OCI-LY7 (cell line): ENCODE data around the gene ADAMTS20. TPM values are rescaled to one million over a fixed set of nuclear protein-coding genes. Genes with fewer than 3 reads are reported as not detected.

Experiments used
- BruUV-seq: library from RNA; stranded (reverse); fragments of 400-500 nt; replicated peaks from 2 replicates; lab custom pipeline; 2021; lab: Mats Ljungman, UMichigan
- CTCF ChIA-PET: fragments of 300-600 bp; sonication (Branson Sonifier 250); formaldehyde crosslinking; loops from one replicate; lab custom pipeline; 2022; ENCODE audit warnings: antibody characterized with exemption; ENCODE audit not compliant: unreplicated experiment; lab: Charles Lee
- POLR2A ChIA-PET: fragments of 300-600 bp; sonication (Branson Sonifier 250); formaldehyde crosslinking; loops from one replicate; lab custom pipeline; 2022; ENCODE audit warnings: antibody characterized with exemption; lab: Charles Lee
- DNase-seq: peaks from one replicate; pipeline ENCODE4 v3.0.0-alpha.2; 2015; ENCODE audit warnings: low spot score
- H2AFZ ChIP-seq: fragments of 200-600 bp; sonication (generic), shearing (Covaris generic); 2 replicates; pipeline ENCODE4 v1.6.1; 2014; ENCODE audit warnings: mild to moderate bottlenecking, antibody characterized with exemption, low read length, moderate library complexity
- H3K27ac ChIP-seq: fragments of 200-600 bp; sonication (generic); 2 replicates; pipeline ENCODE4 v1.5.1; 2014; ENCODE audit warnings: mixed run types, low read depth, mild to moderate bottlenecking, moderate library complexity, low read length, inconsistent platforms; ENCODE audit not compliant: poor library complexity, severe bottlenecking
- H3K36me3 ChIP-seq: fragments of 200-600 bp; sonication (generic); 2 replicates; pipeline ENCODE4 v1.6.1; 2014; ENCODE audit warnings: mild to moderate bottlenecking, antibody characterized with exemption, low read length, moderate library complexity, mixed read lengths; ENCODE audit not compliant: insufficient read depth
- H3K4me1 ChIP-seq: fragments of 200-600 bp; sonication (generic); 2 replicates; pipeline ENCODE4 v1.5.1; 2014; ENCODE audit warnings: mild to moderate bottlenecking, low read length; ENCODE audit not compliant: insufficient read depth, poor library complexity, severe bottlenecking
- H3K4me2 ChIP-seq: fragments of 200-600 bp; sonication (generic); 2 replicates; pipeline ENCODE4 v1.6.1; 2014; ENCODE audit warnings: mild to moderate bottlenecking, low read length
- H3K4me3 ChIP-seq: fragments of 200-600 bp; sonication (generic); 2 replicates; pipeline ENCODE4 v1.5.1; 2014; ENCODE audit warnings: mild to moderate bottlenecking, low read depth, low read length; ENCODE audit not compliant: poor library complexity, severe bottlenecking
- H3K79me2 ChIP-seq: fragments of 200-600 bp; sonication (generic); 2 replicates; pipeline ENCODE4 v1.6.1; 2016; ENCODE audit warnings: low read depth, mild to moderate bottlenecking, low read length, moderate library complexity, mixed read lengths; ENCODE audit not compliant: insufficient read depth
- H3K9me2 ChIP-seq: fragments of 200-600 bp; sonication (generic); 2 replicates; pipeline ENCODE4 v1.6.1; 2016; ENCODE audit warnings: mild to moderate bottlenecking, low read length, mixed read lengths; ENCODE audit not compliant: insufficient read depth
- H3K9me3 ChIP-seq: fragments of 200-600 bp; sonication (generic); 2 replicates; pipeline ENCODE4 v1.6.1; 2014; ENCODE audit warnings: mild to moderate bottlenecking, mixed run types, low read length, mixed read lengths
- H4K20me1 ChIP-seq: fragments of 200-600 bp; sonication (generic); 2 replicates; pipeline ENCODE4 v1.6.1; 2014; ENCODE audit warnings: mild to moderate bottlenecking, antibody characterized with exemption, low read length, moderate library complexity, mixed read lengths; ENCODE audit not compliant: insufficient read depth
- EZH2phosphoT487 ChIP-seq: fragments of 200-600 bp; sonication (generic); IDR thresholded peaks from 2 replicates; pipeline ENCODE4 v1.6.1; 2018; ENCODE audit warnings: low read depth, borderline replicate concordance, mild to moderate bottlenecking, mixed run types, antibody characterized with exemption, low read length, moderate library complexity, mixed read lengths
- intact Hi-C: fragments of 100-400 bp; cut with micrococcal nuclease; formaldehyde crosslinking; loops from one replicate; pipeline ENCODE4 v1.10.0; 2022; ENCODE audit not compliant: unreplicated experiment
- total RNA-seq, 2 experiments: library from RNA; depleted of rRNA in 1 of 2; stranded (reverse); fragments of >200 nt in 1 of 2; shearing (Covaris generic) in 1 of 2; gene quantifications; 2 replicates each; pipeline ENCODE4 v1.2.3, GENCODE V29; 2014 to 2022
- TF ChIP-seq, protein P1 (sequence below): fragments of 200-600 bp; sonication (generic); conservative IDR thresholded peaks from 2 replicates; pipeline ENCODE4 v1.5.1; 2014; ENCODE audit warnings: mild to moderate bottlenecking, antibody characterized with exemption, low read length, moderate library complexity, mixed read lengths

ADAMTS20 gene
- total RNA-seq, 2 experiments from 2014 or later = not detected

DNA sequence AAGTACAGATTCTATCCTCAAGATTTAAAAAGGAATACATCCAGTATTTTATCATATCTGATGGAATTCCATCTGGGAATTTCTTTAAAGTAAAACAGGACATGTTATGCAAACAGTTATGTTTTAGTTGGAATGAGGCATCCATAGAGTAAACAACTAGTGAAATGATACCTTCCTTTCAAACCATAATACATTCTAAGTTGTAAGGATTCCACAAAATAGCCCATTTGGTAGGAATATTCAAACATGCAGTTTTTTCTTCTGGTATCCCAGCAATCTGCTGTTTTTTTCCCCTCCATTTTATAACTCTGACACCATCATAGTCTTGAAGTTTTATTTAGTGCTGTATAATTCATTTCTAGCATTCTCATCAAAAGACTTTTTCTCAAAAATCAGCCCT lies 149.6 kb downstream of the ADAMTS20 start:
- no peak overlapping the region for H3K27ac ChIP-seq
- intact Hi-C loops = no loop called here
- H3K79me2 ChIP-seq = no peaks in the 10 kb centered on the region
- H3K9me3 ChIP-seq = no peaks in the 10 kb centered on the region
- no peak overlapping the region for H2AFZ ChIP-seq
- H3K4me3 ChIP-seq = no peak overlapping the region
- no TSS peak for BruUV-seq
- no peak overlapping the region for H3K4me2 ChIP-seq
- no peak for DNase-seq
- ChIA-PET CTCF (no interaction called here), POLR2A (no interaction called here)
- H3K4me1 ChIP-seq = no peaks in the 10 kb centered on the region
- no peaks in the 10 kb centered on the region for H3K9me2 ChIP-seq
- TF ChIP-seq, protein P1, sequence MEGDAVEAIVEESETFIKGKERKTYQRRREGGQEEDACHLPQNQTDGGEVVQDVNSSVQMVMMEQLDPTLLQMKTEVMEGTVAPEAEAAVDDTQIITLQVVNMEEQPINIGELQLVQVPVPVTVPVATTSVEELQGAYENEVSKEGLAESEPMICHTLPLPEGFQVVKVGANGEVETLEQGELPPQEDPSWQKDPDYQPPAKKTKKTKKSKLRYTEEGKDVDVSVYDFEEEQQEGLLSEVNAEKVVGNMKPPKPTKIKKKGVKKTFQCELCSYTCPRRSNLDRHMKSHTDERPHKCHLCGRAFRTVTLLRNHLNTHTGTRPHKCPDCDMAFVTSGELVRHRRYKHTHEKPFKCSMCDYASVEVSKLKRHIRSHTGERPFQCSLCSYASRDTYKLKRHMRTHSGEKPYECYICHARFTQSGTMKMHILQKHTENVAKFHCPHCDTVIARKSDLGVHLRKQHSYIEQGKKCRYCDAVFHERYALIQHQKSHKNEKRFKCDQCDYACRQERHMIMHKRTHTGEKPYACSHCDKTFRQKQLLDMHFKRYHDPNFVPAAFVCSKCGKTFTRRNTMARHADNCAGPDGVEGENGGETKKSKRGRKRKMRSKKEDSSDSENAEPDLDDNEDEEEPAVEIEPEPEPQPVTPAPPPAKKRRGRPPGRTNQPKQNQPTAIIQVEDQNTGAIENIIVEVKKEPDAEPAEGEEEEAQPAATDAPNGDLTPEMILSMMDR = no peak
- no peak for TF ChIP-seq EZH2phosphoT487
- no peaks in the 10 kb centered on the region for H4K20me1 ChIP-seq
- no peaks in the 10 kb centered on the region for H3K36me3 ChIP-seq

- DNase-seq = no peak
- H3K79me2 ChIP-seq = no peaks in the 10 kb centered on the region
- H3K9me3 ChIP-seq = no peaks in the 10 kb centered on the region
- no peak overlapping the region for H2AFZ ChIP-seq
- TF ChIP-seq, protein P1 = no peak
- TF ChIP-seq EZH2phosphoT487 = no peak
- BruUV-seq = no TSS peak
- no peak overlapping the region for H3K4me2 ChIP-seq
- H3K27ac ChIP-seq = no peak overlapping the region
- CTCF ChIA-PET = no interaction called here
- no peaks in the 10 kb centered on the region for H3K36me3 ChIP-seq
- intact Hi-C loops = no loop called here
- POLR2A ChIA-PET = no interaction called here
- no peaks in the 10 kb centered on the region for H4K20me1 ChIP-seq
- H3K4me1 ChIP-seq = no peaks in the 10 kb centered on the region
- no peak overlapping the region for H3K4me3 ChIP-seq
- no peaks in the 10 kb centered on the region for H3K9me2 ChIP-seq
These were observed 150.9 kb downstream of the ADAMTS20 start for GRCh38 chr12:43401096-43401495.

GRCh38 chr12:43396671-43397070 lies 155.3 kb downstream of the ADAMTS20 start:
- ChIA-PET POLR2A (interaction anchor here (0.8 to 1.0 kb wide), 2 partner anchors 277 to 467 kb away, joined by 3 to 5 read pairs; no protein-coding TSS in a partner anchor), CTCF (no interaction called here)
- Histone ChIP-seq H3K4me3 (no peak overlapping the region), H3K4me2 (no peak overlapping the region), H3K9me3 (no peaks in the 10 kb centered on the region), H4K20me1 (no peaks in the 10 kb centered on the region), H3K79me2 (no peaks in the 10 kb centered on the region), H3K9me2 (no peaks in the 10 kb centered on the region), H3K27ac (no peak overlapping the region), H3K4me1 (no peaks in the 10 kb centered on the region), H3K36me3 (no peaks in the 10 kb centered on the region), H2AFZ (no peak overlapping the region)
- no TSS peak for BruUV-seq
- intact Hi-C loops = no loop called here
- no peak for DNase-seq
- TF ChIP-seq, protein P1 = no peak
- TF ChIP-seq EZH2phosphoT487 = no peak
